K562 (cell line): ENCODE results near the gene ISYNA1. TPM values are rescaled to one million over a fixed set of nuclear protein-coding genes. Genes with fewer than 3 reads are reported as not detected.

Experiments used
- ELF4 ChIP-seq: fragments of 450-650 bp; formaldehyde crosslinking; IDR thresholded peaks from 2 replicates; pipeline ENCODE4 v1.4.0; 2022; ENCODE audit warnings: missing genetic modification characterization
- NR1H2 ChIP-seq: sonication (generic); formaldehyde crosslinking; IDR thresholded peaks from 2 replicates; pipeline ENCODE4 v1.4.0; 2020; ENCODE audit warnings: mild to moderate bottlenecking, missing genetic modification reagents
- PHTF2 ChIP-seq: fragments of 250-450 bp; sonication (Bioruptor Pico); IDR thresholded peaks from 2 replicates; pipeline ENCODE4 v1.5.0; 2021; ENCODE audit warnings: mild to moderate bottlenecking
- RBM39 ChIP-seq: fragments of 200-400 bp; formaldehyde crosslinking; optimal IDR thresholded peaks from 2 replicates; pipeline ENCODE3; 2018; ENCODE audit warnings: low read depth, low read length
- SNRNP70 ChIP-seq: fragments of 200-400 bp; formaldehyde crosslinking; optimal IDR thresholded peaks from 2 replicates; pipeline ENCODE3; 2017; ENCODE audit warnings: low read depth, low read length
- TBL1XR1 ChIP-seq, 2 experiments: IDR thresholded peaks; 2 replicates each; pipeline ENCODE4 v1.6.1; 2012; ENCODE audit warnings: improper control_type of control experiment in 2 of 2, low read length in 2 of 2, mild to moderate bottlenecking in 1 of 2
- XRCC4 ChIP-seq: IDR thresholded peaks from one replicate; pipeline ENCODE4 v1.6.1; 2011; ENCODE audit not compliant: insufficient read depth, insufficient read length; ENCODE audit errors: extremely low read depth
- ZNF740 ChIP-seq, 3 experiments: fragments of 200-800 bp in 1 of 3; sonication (Bioruptor generic) in 1 of 3; sonication (generic) in 1 of 3; formaldehyde crosslinking in 1 of 3; IDR thresholded peaks; 2 replicates each; pipeline versions ENCODE4 v1.6.1 to v1.8.0; 2016 to 2022; ENCODE audit warnings: mild to moderate bottlenecking in 2 of 3, missing compliant biosample characterization in 2 of 3, missing genetic modification characterization in 2 of 3, missing genetic modification reagents in 1 of 3
- polyA plus RNA-seq, 8 experiments: library from polyadenylated mRNA; depleted of rRNA in 4 of 8; stranded (reverse) in 5 of 8; unstranded in 3 of 8; fragments of >200 nt; fragmentation: Nextera tagmentation in 2 of 8; fragmentation: Illumina TruSeq in 1 of 8; extraction: Ambion mirVana in 2 of 8; extraction: Trizol in 1 of 8; gene quantifications; 2 replicates each; pipeline versions ENCODE4 v1.2.1 to v1.2.3, GENCODE V29; 2011 to 2014; ENCODE audit warnings: inconsistent platforms in 1 of 8, missing spikeins in 1 of 8
- total RNA-seq, 7 experiments: library from RNA; depleted of rRNA in 6 of 7; stranded (reverse); fragments of >200 nt in 6 of 7; fragmentation: Illumina TruSeq in 2 of 7; extraction: Trizol in 2 of 7; gene quantifications; 2 replicates each; pipeline versions ENCODE4 v1.2.1 to v1.2.3, GENCODE V29; 2011 to 2021; ENCODE audit warnings: low replicate concordance in 1 of 7
- TF ChIP-seq, protein P1 (sequence below), 2 experiments: fragments of 450-650 bp in 1 of 2; sonication (generic) in 1 of 2; formaldehyde crosslinking in 1 of 2; IDR thresholded peaks; 2 replicates each; pipeline versions ENCODE4 v1.7.1 to v1.9.0; 2016 to 2022; ENCODE audit warnings: inconsistent platforms in 1 of 2, mild to moderate bottlenecking in 1 of 2, missing genetic modification reagents in 1 of 2
- TF ChIP-seq, protein P2 (sequence below): fragments of 250-450 bp; sonication (Bioruptor Pico); IDR thresholded peaks from 2 replicates; pipeline ENCODE4 v1.8.0; 2021; ENCODE audit warnings: moderate library complexity, mild to moderate bottlenecking, inconsistent platforms
- TF ChIP-seq, protein P3 (sequence below): fragments of 450-650 bp; IDR thresholded peaks from 2 replicates; pipeline ENCODE4 v1.6.1; 2016; ENCODE audit warnings: mild to moderate bottlenecking

Gene ISYNA1
- total and polyA plus RNA-seq, 9 of the 15 experiments (the other 6 are each of a cell fraction or from before 2014, with no cell fraction given), result 21.8 to 460 (median 93.2) TPM

DNA sequence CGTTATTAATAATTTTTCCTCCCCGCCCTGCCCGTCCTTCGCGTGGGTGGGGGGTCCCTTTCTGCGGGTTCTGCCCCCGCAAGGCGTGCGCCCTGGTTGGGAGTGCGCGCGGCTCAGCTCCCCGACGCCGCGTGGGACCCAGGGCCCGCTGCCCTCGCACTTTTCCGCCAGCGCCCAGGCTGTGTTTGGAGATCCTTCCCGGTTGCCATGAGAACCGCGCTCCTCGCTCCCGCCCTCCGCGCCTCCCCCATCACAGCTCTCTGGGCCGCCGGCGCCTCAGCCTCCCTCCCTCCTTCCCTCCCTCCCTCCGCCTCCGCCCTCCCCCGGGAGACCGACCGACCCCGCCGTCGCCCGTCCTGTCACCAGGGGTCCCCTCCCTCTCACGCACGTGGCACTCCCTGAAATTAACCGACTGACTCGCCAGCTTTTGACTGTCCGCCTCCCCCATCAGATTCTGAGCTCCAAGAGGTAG, 21.1 kb downstream of the ISYNA1 start (continued):
- TF ChIP-seq, protein P1, sequence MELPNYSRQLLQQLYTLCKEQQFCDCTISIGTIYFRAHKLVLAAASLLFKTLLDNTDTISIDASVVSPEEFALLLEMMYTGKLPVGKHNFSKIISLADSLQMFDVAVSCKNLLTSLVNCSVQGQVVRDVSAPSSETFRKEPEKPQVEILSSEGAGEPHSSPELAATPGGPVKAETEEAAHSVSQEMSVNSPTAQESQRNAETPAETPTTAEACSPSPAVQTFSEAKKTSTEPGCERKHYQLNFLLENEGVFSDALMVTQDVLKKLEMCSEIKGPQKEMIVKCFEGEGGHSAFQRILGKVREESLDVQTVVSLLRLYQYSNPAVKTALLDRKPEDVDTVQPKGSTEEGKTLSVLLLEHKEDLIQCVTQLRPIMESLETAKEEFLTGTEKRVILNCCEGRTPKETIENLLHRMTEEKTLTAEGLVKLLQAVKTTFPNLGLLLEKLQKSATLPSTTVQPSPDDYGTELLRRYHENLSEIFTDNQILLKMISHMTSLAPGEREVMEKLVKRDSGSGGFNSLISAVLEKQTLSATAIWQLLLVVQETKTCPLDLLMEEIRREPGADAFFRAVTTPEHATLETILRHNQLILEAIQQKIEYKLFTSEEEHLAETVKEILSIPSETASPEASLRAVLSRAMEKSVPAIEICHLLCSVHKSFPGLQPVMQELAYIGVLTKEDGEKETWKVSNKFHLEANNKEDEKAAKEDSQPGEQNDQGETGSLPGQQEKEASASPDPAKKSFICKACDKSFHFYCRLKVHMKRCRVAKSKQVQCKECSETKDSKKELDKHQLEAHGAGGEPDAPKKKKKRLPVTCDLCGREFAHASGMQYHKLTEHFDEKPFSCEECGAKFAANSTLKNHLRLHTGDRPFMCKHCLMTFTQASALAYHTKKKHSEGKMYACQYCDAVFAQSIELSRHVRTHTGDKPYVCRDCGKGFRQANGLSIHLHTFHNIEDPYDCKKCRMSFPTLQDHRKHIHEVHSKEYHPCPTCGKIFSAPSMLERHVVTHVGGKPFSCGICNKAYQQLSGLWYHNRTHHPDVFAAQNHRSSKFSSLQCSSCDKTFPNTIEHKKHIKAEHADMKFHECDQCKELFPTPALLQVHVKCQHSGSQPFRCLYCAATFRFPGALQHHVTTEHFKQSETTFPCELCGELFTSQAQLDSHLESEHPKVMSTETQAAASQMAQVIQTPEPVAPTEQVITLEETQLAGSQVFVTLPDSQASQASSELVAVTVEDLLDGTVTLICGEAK (IDR thresholded peaks at IDR 0.05), result 0 out of 2 replicates have a peak, but pooled peaks have one; percentile 9
- TF ChIP-seq, protein P1 (CRISPR knock-in tag; IDR thresholded peaks at IDR 0.05), result no peak
- TF ChIP-seq ELF4 (CRISPR knock-in tag) (no peak), ZNF740 (CRISPR knock-in tag; IDR thresholded peaks at IDR 0.05) (peak; percentile 46; the same call in 1 of the 2 replicates), ZNF740 (tag; IDR thresholded peaks at IDR 0.05) (0 out of 4 replicates have a peak, but pooled peaks of 1 of the 2 experiments have one; percentile 60), SNRNP70 (no peak), NR1H2 (CRISPR knock-in tag) (no peak), PHTF2 (CRISPR knock-in tag) (no peak), TBL1XR1 (IDR thresholded peaks at IDR 0.05; ENCODE audit: low read length in 2 of 2) (peak in 1 of 2 experiments; percentile 44; a peak in 1 of 4 replicates), XRCC4 (no peak), RBM39 (no peak)
- TF ChIP-seq, protein P2, sequence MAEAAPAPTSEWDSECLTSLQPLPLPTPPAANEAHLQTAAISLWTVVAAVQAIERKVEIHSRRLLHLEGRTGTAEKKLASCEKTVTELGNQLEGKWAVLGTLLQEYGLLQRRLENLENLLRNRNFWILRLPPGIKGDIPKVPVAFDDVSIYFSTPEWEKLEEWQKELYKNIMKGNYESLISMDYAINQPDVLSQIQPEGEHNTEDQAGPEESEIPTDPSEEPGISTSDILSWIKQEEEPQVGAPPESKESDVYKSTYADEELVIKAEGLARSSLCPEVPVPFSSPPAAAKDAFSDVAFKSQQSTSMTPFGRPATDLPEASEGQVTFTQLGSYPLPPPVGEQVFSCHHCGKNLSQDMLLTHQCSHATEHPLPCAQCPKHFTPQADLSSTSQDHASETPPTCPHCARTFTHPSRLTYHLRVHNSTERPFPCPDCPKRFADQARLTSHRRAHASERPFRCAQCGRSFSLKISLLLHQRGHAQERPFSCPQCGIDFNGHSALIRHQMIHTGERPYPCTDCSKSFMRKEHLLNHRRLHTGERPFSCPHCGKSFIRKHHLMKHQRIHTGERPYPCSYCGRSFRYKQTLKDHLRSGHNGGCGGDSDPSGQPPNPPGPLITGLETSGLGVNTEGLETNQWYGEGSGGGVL, result no peak
- TF ChIP-seq, protein P3, sequence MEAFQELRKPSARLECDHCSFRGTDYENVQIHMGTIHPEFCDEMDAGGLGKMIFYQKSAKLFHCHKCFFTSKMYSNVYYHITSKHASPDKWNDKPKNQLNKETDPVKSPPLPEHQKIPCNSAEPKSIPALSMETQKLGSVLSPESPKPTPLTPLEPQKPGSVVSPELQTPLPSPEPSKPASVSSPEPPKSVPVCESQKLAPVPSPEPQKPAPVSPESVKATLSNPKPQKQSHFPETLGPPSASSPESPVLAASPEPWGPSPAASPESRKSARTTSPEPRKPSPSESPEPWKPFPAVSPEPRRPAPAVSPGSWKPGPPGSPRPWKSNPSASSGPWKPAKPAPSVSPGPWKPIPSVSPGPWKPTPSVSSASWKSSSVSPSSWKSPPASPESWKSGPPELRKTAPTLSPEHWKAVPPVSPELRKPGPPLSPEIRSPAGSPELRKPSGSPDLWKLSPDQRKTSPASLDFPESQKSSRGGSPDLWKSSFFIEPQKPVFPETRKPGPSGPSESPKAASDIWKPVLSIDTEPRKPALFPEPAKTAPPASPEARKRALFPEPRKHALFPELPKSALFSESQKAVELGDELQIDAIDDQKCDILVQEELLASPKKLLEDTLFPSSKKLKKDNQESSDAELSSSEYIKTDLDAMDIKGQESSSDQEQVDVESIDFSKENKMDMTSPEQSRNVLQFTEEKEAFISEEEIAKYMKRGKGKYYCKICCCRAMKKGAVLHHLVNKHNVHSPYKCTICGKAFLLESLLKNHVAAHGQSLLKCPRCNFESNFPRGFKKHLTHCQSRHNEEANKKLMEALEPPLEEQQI, result no peak
